ENCODE data around the gene CABLES2.
A peak's percentile ranks its signal among the peaks of the same experiment; 100 is the strongest.

CABLES2 gene

GRCh38 chr20:62368976-62369814 lies 37.9 kb downstream of the CABLES2 start:
- no peak for DNase-seq

- no peak for DNase-seq
Measured at GRCh38 chr20:62368392-62368975, 38.6 kb downstream of the CABLES2 start.

- peak; percentile 62 for DNase-seq
Measured at GRCh38 chr20:62367633-62368391, 39.3 kb downstream of the CABLES2 start.

GRCh38 chr20:62367136-62367632 lies 39.9 kb downstream of the CABLES2 start, which contains the start of gene LAMA5:
Gene LAMA5 (minus strand): TSS chr20:62367312. CDS start chr20:62367245, 67 bp downstream.
- no peak for DNase-seq

- DNase-seq = no peak
Measured at GRCh38 chr20:62366370-62367135, 40.5 kb downstream of the CABLES2 start.

- peak; percentile 55 for DNase-seq
Measured at GRCh38 chr20:62365814-62366369, 41.2 kb downstream of the CABLES2 start.

- no peak for DNase-seq
Measured at GRCh38 chr20:62364911-62365736, 42.0 kb downstream of the CABLES2 start.

- no peak for DNase-seq
Measured at GRCh38 chr20:62363920-62364851, 42.9 kb downstream of the CABLES2 start.

GRCh38 chr20:62362991-62363919 lies 43.8 kb downstream of the CABLES2 start:
- no peak for DNase-seq

GRCh38 chr20:62362590-62362940 lies 44.5 kb downstream of the CABLES2 start:
- no peak for DNase-seq

- DNase-seq = no peak
Measured at GRCh38 chr20:62361799-62362589, 45.1 kb downstream of the CABLES2 start.

- DNase-seq = no peak
Measured at GRCh38 chr20:62360854-62361798, 46.0 kb downstream of the CABLES2 start.

GRCh38 chr20:62359491-62360121 lies 47.5 kb downstream of the CABLES2 start:
- DNase-seq = no peak

GRCh38 chr20:62359043-62359490 lies 48.0 kb downstream of the CABLES2 start:
- DNase-seq = no peak

- peak; percentile 67 for DNase-seq
Measured at GRCh38 chr20:62358171-62359042, 48.7 kb downstream of the CABLES2 start.
